Hepatocyte (in vitro differentiated cells): ENCODE measurements around the gene MAB21L3.

Experiments used
- EZH2 ChIP-seq: fragments of 200-600 bp; sonication (generic); IDR thresholded peaks from 2 replicates; pipeline ENCODE4 v1.6.1; 2016; ENCODE audit warnings: antibody characterized with exemption, mild to moderate bottlenecking, borderline replicate concordance
- EZH2phosphoT487 ChIP-seq: fragments of 200-600 bp; sonication (generic); IDR thresholded peaks from one replicate; pipeline ENCODE4 v1.6.1; 2018; ENCODE audit warnings: antibody characterized with exemption, mild to moderate bottlenecking, low read depth, moderate library complexity; ENCODE audit not compliant: unreplicated experiment, severe bottlenecking
- TF ChIP-seq, protein P1 (sequence below): fragments of 200-600 bp; sonication (generic); IDR thresholded peaks from 2 replicates; pipeline ENCODE4 v1.5.1; 2016; ENCODE audit warnings: antibody characterized with exemption, mild to moderate bottlenecking; ENCODE audit not compliant: poor library complexity

DNA sequence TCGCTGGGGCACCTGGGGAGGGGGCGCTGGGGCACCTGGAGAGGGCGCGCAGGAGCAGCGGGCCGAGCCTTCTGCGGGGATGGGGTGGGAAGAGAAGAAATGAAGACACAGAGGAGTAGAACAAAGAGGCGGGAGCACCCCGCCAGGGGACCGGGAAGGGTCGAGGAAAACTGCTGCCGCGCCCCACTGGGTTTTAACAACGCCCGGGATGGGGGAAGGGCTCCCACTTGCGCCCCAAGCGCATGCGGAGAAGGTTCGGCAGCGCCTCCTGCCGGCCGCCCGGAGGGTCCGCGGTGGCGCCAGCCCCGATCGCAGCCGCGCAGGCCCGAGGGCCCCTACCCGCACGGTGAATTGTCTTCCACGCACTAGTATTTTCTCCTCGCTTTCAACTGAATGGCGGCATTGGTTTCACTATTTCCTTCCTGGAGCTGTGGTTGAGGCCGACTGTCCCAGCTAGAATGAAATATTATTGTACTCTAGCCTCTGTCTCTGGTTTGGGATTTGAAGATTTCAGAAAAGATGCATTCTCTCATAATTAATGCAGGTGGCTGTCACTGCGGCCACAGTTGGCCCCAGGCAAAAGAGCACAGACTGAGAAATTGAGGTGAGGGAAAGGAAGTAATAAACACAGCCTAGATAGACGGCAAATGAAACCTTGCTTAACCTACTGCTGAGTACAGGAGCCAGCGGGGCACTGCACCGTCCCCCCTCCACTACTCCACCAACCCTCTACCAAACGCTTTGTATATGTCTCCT, 57.3 kb downstream of the MAB21L3 start:
- TF ChIP-seq EZH2 (no peak), EZH2phosphoT487 (no peak)
- TF ChIP-seq, protein P1, sequence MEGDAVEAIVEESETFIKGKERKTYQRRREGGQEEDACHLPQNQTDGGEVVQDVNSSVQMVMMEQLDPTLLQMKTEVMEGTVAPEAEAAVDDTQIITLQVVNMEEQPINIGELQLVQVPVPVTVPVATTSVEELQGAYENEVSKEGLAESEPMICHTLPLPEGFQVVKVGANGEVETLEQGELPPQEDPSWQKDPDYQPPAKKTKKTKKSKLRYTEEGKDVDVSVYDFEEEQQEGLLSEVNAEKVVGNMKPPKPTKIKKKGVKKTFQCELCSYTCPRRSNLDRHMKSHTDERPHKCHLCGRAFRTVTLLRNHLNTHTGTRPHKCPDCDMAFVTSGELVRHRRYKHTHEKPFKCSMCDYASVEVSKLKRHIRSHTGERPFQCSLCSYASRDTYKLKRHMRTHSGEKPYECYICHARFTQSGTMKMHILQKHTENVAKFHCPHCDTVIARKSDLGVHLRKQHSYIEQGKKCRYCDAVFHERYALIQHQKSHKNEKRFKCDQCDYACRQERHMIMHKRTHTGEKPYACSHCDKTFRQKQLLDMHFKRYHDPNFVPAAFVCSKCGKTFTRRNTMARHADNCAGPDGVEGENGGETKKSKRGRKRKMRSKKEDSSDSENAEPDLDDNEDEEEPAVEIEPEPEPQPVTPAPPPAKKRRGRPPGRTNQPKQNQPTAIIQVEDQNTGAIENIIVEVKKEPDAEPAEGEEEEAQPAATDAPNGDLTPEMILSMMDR = peak; percentile 92
